HL-60/S4 treated with phorbol 12-myristate 13-acetate at 8.2 ng/mL for 4 days and 3 days (cell line): Measurements from ENCODE around the gene AMER2.

ENCODE experiments used
- in situ Hi-C: fragments of 300-500 bp; cut with MboI; formaldehyde crosslinking; loops from 2 replicates; pipeline ENCODE4 v1.15.0; 2022; ENCODE audit warnings: low sequenced_read_pairs

The AMER2 gene

DNA sequence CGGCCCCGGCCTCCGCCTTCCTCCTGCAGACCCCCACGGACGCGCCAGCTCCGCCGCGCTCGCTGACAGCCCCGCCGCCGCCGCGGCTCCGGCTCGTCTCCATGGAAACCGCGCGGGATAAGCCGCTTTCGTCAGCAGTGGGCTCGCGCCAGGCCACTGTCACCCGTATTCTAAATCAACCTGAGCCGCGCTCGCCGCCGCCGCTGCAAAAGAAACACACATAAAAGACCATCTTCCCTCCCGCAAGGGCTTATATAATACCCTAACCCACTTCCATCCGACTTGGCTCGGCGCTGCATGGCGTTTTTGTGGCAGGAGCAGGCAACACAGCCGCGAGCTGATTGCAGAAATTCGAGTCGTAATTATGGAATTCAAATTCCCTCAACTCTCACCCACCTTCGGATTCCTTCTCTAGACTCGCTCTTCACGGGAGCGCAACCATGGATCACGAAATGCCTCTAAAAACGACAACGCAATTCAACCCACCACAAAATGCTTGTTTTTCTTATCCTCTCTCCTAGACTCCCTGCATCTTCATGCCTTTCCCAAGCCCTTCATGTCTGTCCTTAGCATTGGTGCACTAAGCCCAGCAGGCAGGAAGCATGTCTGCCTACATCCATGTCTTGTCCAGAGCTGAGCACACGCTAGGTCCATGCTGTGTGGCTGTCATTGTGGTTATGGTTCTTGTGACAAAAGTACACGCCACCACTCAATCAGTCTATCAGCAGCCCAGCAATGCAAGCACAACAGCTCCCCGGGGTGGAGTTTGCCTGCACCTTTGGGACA is at the start of gene AMER2:
TSS of gene AMER2 (minus strand) at position 772 of the 786 bp plus-strand sequence. CDS start at position 103, 669 bp downstream.
- in situ Hi-C loops, result no loop called here

GRCh38 chr13:25218019-25218418 is 45.9 kb upstream of the AMER2 start:
- in situ Hi-C loops, result no loop called here

DNA sequence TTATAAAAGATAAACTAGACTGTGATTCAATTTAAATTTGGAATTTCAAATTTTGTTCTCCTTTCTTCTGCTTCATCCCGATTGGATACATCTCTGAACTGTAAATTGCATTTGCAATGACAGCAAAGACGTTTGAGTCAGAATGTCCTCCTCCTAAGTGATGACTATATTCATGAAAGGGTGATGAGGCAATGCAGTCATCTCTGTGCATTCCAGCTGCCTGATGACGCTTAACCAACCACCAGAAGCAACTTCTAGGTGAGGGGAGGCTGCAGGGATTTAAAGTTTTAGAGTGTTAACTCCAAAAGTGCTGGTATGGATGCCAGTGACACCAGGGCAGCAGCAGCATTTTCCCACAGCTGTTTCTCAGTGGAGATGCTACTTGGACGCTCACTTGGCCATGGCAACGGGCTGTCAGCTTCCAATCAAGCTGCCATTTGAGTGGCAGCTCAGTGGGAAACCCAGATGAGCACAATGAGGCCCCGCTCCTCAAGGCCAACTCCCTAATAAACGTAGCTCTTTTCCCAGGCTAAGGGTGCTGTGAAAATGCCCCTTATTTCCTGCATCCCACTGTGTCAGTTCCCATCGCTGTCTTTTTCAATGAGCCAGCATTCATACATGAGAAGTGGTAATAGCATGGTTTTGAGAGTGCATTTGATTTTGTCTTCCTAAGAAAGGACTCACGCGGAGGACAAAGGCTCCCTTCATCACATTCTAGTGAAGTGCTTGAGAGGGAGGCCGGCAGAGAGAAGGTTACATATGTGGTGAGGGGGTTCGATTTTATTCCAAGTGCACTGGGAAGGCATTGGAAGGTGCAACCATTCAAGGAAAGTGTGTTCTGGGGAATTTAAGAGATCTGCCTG is 45.2 kb upstream of the AMER2 start:
- in situ Hi-C loops, result no loop called here

- in situ Hi-C loops, result no loop called here
Measured at GRCh38 chr13:25215253-25215575, 43.1 kb upstream of the AMER2 start.

- in situ Hi-C loops, result no loop called here
Measured at GRCh38 chr13:25214491-25215252, 42.6 kb upstream of the AMER2 start.

DNA sequence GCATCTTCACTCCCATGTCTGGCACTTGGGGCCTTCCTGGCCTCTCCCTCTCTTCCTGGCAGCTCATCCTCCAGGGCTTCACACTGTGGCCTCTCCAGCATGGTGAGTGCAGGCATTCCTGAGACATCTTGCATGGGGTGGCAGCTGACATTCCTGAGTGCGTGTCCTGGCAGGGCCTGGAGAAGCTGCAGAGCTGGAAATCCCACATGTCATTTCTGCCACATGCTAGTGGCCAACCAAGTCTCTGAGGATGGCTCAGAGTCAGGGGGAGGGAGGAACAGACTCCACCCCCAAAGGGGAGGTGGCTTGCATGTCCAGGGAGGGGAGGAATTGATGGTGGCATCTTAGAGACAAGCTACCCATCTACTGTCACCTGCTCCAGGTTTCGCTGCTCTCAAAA is 41.6 kb upstream of the AMER2 start:
- in situ Hi-C loops, result no loop called here

DNA sequence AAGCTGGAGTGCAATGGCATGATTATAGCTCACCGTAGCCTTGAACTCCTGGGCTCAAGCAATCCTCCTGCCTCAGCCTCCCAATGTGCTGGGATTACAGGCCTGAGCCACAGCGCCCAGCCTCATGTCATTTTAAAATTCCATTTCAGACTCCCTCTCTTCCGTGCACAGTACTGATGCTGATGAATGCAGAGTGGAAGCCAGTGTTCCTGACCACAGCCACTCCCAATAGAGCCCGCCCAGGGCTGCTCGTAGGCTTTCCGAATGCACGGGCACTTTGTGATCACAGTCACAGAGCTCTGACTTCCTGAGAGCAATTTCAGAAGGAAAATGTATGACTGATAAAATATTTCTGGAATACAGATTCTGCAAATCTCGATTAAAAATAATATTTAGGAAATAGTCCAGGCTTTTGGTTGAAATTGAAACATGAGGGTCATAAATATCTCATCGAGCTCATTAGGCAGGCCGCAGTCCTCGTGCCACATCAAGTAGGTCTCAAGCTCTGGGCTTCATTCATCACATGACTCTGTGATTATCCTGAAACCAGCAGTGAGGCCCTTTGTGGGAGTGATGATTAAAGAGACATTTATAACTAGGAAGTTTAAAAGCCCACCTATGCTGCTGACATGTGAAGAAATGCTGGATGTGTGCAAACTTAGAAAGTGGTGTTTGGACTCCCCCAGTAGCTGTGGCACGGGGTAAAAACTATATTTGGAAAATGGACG is 38.9 kb upstream of the AMER2 start:
- in situ Hi-C loops, result no loop called here

DNA sequence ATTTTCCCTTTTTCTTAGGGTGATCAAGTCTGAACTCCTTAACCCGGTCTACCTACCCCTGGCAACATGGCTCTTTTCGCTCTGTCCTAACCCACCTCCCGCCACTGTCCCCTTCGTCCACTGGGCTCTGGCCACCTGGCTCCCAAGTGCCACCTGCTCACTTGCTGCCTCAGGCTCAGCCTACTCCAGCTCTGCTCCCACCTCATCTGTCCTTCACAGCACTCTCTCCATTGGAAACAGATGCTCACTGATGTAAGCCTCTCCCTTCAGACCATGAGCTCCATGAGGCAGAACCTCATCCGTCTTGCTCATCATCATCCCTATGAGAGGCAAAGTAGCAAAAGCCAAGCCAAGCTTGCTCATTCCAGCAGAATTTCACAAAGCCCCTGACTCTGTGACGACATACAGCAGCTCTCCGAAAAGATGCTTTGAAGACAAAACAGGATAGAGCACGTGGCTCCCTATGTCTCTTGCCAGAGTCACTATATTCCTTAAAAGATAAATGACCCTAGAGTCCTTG is 35.3 kb upstream of the AMER2 start:
- in situ Hi-C loops, result no loop called here

GRCh38 chr13:25204863-25205262 is 32.8 kb upstream of the AMER2 start:
- in situ Hi-C loops, result no loop called here

- in situ Hi-C loops, result no loop called here
Measured at GRCh38 chr13:25203127-25203740, 31.1 kb upstream of the AMER2 start.

GRCh38 chr13:25200783-25201182 is 28.7 kb upstream of the AMER2 start:
- in situ Hi-C loops, result no loop called here

DNA sequence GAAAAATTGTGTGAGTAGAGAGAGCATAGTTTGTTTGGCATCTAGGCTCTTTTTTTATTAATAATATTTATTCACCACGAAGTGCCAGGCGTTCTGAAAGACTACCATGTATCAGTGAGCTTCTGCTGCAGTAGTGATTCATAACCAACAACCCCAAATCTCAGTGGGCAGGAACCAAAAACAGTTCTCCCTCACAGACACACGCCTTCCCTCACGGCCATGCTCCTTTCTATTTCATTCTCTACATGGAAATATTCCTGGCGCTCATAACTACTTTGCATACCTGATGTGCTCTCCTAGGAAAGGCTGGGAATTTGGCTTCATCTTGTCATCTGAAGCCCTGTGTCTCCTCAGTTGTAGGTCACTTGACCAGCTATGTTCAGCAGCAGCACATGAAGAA is 26.6 kb upstream of the AMER2 start:
- in situ Hi-C loops, result no loop called here

- in situ Hi-C loops, result no loop called here
Measured at GRCh38 chr13:25196971-25197370, 24.9 kb upstream of the AMER2 start.

DNA sequence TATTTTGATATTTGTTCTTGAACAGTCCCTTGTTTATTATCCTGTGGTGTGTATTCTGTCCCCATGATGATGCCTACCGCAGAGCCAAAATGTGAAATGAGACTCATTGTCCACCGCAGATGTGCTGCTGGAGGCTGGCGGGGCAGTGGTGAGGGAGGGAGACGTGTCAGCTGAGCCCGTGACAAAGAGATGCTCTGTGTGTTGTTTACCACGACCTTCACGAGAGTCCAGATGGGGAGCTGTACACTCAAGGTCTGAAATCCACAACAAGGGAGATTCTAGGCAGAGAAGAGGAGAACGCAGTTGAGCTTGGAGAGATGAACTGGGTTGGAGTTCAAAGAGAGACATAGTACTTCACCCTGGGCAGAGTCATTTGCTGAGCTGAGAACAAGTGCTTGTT is 20.8 kb upstream of the AMER2 start:
- in situ Hi-C loops, result no loop called here

DNA sequence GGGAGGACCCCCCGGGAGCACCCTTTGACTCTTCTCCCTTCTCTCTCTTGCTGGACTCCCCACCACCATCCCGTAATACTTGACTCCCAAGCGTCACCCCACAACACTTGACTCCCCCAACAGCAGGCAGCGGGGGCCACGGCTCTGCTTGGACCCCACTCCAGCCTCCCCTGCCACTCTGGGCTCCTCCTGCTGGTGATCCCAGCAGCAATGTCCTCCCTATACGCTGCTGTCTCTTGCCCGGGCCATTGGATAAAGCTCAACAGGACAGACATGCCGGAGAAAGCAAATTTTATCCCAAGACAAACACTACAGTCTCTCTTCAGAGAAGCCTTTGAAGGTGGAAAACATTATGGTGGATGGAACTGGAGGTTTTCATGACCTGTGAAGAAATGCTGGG is 20.4 kb upstream of the AMER2 start:
- in situ Hi-C loops, result no loop called here

GRCh38 chr13:25192052-25192451 is 20.0 kb upstream of the AMER2 start:
- in situ Hi-C loops, result no loop called here

DNA sequence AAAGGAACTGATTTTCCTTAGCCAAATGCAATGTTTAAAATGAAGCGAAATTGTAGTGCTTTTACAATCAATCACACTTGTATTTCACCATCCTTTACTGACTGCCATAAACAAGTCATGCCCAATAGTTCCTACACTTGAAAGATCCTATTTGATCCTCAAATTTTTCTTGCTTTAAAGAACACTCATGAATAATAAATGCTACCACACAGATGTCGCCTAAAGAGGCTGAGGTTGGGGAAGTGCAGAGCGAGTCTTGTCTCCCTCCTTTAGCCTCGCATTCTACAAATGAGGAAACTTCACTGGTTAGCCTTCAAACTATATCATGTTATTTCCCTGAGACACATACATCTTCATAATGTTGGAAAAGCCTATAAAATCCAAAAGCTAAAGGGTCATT is 18.7 kb upstream of the AMER2 start:
- in situ Hi-C loops, result no loop called here

GRCh38 chr13:25190256-25190655 is 18.2 kb upstream of the AMER2 start:
- in situ Hi-C loops, result no loop called here

DNA sequence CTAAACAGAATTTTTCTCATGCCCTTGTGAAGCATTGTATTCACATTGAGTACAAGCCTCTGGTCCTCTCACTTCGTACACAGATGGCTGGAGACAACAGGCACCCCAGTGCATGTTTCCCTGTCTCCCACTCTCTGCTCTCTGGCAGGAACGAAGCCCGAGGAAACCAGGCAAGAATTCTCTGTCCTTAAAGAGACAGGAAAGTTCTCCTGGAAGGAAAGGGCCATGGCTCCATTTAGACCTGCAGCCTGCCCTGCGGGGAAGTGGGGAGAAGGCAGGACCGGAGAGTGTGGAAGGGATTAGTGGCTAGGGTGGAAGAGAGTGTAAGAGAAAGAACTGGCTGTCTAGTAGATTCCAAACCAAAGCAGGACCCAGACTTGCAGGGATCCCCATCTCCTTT is 15.5 kb upstream of the AMER2 start:
- in situ Hi-C loops, result no loop called here

- in situ Hi-C loops, result no loop called here
Measured at GRCh38 chr13:25186187-25186586, 14.1 kb upstream of the AMER2 start.
